HG02852 (cell line): ENCODE results near the gene FRAT2.

Source experiments
- ATAC-seq: cut with Tn5 transposase; IDR thresholded peaks from one replicate; pipeline ENCODE4 v1.9.1; 2021; ENCODE audit warnings: mild to moderate bottlenecking, moderate library complexity; ENCODE audit not compliant: unreplicated experiment

The FRAT2 gene

DNA sequence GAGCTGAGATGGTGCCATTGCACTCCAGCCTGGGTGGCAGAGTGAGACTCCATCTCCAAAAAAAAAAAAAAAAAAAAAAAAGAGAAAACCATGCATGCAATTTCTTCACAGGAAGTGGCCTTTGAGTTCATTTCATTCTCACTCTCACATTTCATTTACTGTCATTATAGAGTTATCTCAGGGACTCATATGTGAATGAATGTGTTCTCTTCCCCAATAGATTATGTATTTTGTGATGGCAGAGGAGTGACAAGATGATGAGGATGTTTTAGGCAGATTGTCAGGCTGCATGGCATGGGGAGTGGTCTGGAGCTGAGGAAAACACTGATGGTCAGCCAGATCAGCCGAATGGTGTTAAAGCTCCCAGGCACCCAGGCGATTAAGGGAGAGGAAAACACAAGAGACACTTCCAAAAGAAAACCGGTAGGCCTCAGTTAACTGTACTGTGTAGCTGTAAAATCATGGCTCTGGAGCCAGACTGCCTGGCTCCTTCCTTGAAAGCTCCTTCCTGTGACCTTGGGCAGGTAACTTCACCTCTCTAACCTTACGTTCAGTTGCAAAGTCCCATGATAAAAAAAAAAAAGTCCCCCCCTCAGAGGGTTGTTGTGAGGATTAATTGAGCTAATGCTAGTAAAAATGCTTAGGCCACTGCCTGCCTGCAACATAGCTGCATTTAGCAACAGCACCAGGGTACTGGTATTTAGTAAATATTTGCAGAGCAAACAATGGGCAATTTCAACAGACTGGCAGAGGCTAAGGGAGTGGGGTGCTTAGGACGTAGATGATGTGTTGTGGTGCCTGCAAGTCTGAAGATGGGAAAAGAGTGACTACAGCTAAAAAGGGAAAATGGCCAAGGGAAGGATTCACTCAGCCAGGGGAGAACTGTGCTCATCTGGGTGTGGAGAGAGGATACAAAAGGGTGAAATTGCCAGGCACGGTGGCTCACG is 6.9 kb downstream of the FRAT2 start:
- ATAC-seq: no peak

DNA sequence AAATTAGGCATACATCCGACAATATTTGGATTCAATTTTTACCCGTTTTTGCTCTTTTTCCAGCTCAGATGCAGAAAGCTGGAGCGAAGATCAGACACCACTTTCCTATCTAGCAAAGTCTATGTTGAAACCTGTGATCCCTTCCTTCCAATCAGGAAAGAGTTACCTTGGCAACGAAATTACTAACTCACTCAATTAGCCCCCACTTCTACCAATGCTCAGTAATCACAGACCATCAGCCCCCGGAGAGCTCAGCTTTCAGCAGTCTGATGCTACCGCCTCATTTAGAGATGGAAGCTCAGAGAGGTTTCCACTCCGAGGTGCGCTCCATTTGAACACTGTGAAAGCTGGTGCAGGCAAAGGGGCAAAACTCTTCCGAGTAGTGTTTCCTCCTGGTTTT is 8.8 kb downstream of the FRAT2 start:
- ATAC-seq: no peak

GRCh38 chr10:97323501-97323900 is 11.0 kb downstream of the FRAT2 start:
- ATAC-seq: no peak

DNA sequence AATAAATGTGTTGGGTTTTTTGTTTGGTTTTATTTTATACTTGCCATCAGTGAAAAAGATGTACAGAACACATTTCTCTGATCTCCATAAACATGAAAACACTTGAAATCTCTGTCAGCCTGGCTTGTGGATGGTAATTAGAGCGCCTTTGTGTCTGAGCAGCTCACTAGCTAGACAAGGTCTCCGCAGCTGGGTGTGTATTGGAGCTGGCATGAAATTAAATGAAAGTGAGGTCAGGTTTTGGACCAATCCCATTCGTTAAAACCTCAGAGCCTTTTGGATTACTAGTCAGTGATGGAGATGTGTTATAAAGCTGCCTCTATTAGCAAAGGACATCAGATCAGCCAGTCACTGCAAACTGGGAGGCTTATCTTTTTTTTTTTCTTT is 12.7 kb downstream of the FRAT2 start:
- no peak for ATAC-seq

DNA sequence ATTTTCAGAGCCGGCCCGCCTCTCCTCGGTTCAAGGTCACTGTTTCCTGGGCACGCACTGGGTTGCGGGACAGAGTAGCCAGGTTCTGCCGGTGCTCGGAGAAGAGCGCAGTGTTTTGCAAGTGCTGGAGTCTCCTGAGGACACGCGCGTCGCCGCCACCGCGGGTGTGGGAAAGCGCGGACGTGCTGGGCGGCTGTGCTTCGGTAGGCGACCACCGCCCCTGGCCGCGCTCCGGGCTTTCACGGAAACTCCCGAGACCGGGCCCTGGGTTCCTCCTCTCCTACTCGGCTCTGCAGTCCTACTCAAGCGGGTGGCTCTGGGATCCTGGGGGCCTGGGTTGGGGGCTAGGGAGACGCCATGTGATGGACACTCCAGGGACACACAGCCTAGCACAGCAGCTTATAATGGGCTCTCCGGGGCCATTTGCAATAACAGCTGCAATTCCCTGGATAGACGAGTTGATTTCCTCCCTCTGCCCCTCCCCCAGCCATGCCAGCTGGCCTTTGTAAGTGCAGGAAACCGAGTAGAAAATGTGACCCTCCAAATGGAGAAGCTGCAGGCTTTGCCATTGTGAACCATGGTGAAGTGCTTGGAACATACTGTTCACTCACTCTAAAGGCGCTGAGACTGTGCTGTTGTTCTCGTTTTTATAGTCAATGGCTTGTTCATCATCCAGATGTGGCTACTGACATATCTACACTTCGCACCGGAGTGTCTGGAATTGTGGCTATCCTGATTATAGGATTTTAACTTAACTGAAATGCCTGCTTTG is 13.3 kb downstream of the FRAT2 start:
- no peak for ATAC-seq

DNA sequence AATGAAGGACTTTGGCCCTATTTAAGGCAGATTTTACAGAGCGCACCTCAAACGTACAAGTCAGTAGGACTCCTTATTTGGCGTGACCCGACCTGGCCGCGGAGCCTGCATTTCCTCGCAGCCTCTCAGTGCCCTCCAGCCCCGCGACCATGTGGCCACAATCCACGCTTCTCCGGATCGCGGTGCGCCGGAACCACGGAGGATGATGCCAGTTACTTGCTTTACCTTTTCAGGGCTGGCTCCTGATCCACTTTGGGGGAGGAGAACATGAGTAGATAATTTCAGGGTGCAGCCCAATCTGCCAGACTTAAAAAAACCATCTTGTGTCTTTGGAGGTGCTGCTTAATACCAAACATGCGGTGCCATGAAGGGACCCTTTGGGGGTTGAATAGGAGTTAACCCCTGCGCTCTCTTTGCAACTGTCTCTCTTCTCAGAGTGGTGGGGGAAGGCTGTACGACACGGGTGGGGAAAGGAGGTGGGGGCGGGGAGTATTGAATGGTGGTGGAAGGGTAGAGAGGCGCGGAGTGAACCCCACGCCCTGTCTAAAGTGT is 14.0 kb downstream of the FRAT2 start:
- no peak for ATAC-seq

DNA sequence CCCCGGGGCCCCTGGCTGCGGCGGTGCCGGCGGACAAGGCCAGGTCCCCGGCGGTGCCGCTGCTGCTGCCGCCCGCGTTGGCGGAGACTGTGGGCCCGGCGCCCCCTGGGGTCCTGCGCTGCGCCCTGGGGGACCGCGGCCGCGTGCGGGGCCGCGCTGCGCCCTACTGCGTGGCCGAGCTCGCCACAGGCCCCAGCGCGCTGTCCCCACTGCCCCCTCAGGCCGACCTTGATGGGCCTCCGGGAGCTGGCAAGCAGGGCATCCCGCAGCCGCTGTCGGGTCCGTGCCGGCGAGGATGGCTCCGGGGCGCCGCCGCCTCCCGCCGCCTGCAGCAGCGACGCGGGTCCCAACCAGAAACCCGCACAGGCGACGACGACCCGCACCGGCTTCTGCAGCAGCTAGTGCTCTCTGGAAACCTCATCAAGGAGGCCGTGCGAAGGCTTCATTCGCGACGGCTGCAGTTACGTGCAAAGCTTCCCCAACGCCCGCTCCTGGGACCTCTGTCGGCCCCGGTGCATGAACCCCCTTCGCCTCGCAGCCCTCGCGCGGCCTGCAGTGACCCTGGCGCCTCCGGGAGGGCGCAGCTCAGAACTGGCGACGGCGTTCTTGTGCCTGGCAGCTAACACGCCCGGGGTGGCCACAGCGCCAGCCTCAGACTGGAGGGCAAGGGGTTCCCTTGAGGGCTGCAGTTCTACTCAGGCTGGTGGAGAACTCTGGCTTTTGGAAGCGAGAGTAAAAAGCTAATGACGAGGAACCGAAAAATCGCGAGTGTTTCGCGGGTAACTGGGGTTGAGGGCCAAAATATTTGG is 14.7 kb downstream of the FRAT2 start:
- ATAC-seq: peak; percentile 37

DNA sequence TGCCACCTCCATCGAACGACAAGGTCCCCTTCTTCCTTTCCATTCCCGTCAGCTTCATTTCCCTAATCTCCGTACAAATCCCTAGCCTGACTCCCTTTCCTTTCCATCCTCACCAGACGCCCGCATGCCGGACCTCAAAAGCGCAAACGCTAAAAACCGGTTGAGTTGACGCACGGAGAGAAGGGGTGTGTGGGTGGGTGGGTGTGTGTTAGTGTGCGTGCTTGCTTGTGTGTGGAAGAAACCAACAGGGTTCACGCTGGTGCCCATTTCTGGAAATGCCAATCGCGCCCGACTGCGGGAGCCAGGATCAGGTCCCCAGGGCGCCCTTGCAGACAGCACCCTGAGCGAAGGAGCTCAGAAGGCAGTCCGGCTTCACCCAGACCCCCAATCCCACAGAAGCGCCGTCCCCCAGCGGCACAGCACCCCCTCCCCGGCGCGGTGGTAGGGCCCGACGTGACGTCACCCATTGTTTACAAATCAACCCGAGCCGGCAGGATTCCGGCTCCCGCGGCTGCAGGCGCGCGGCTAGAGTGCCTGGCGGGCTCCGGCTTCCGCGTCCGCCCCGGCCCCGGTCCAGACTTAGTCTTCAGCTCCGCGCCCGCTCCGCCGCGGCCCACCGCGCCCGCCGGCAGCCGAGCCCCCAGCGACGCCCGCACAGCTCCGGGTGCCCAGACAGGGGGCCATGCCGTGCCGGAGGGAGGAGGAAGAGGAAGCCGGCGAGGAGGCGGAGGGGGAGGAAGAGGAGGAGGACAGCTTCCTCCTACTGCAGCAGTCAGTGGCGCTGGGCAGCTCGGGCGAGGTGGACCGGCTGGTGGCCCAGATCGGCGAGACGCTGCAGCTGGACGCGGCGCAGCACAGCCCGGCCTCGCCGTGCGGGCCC is 15.5 kb downstream of the FRAT2 start, which contains the start of gene FRAT1:
TSS of gene FRAT1 (plus strand) at position 500 of the 880 bp plus-strand sequence. CDS start at position 683, 183 bp downstream.
- peak; percentile 85 for ATAC-seq

DNA sequence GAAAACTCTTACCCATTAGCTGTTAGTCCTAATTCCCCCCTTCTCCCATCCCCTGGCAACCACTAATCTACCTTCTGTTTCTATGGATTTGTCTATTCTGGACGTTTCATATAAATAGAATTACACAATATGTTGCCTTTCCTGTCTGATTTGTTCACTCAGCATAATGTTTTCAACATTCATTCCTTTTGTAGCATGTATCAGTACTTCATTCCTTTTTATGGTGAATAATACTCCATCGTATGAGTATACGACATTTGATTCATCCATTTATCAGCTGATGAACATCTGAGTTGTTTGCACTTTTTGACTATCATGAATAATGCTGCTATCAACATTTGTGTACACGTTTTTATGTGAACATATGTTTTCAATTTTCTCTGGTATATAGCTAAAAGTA is 19.9 kb downstream of the FRAT2 start:
- no peak for ATAC-seq

- no peak for ATAC-seq
Measured at GRCh38 chr10:97312897-97313296, 21.6 kb downstream of the FRAT2 start.

DNA sequence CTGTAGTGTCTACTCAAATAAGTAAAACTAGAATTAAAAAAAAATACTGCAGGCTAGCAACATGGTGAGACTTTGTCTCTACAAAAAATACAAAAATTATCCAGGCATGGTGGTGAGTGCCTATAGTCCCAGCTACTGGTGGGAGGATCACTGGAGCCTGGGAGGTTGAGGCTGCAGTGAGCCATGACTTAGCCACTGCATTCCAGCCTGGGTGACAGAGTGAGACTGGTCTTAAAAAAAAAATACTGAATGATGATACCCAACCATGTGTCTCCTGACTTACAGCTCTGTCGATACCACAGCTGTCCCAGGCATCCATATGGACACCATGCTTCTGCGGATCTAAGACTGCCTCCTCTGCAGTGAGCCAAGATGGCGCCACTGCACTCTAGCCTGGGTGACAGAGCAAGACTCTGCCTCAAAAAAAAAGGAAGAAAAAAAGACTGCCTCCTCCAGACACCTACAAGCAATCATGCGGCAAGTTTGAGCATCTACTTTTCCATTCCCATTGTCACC is 23.4 kb downstream of the FRAT2 start:
- ATAC-seq: no peak

- ATAC-seq: no peak
Measured at GRCh38 chr10:97307866-97308780, 26.4 kb downstream of the FRAT2 start.

DNA sequence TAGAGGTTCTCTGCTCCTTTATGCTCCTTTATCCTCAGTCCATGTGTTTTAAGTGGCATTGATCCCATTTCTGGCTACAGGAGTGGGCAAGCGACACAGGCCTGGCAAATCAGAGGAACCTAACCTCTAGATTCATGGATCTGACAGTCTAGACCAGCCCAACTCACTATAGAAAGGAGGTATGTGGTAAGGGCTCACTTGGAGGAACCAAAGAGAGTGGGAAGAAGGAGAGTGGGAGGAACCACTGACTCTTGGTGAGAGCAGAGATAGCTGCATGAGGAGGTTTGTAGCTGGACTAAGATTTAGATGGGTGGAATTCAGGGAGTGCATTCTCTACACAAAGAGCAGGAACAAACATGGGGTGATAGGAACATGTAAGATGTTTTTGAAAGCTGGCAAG is 27.1 kb downstream of the FRAT2 start:
- ATAC-seq: no peak

DNA sequence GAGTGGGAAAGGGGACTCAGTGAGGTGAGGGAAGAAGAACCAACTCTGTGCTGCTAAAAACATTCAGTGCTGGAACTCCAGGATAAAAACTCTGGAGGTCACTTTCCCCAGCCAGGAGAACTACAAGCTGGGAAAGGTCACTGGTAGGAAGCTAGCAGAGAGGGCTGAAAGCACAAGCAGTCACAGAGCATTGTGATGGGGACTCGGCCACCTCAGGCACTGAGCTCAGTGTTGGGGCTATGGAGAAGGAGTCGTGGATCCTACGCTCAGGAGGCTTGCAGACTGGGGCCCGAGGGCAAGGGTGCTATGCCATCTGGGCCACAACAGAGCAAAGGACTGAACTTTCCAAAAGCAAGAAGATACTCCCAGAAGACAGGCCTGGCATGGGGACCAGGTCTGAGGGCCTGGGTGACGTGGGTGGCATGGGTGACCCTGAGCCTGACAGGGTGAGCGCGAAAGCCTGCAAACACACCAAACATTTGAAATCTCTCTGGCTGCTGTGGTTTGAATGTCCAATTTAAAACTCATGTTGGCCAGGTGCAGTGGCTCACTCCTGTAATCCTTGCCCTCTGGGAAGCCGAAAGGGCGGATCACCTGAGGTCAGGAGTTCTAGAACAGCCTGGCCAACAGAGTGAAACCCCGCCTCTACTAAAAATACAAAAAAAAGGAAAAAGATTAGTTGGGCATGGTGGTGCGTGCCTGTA is 32.3 kb downstream of the FRAT2 start:
- ATAC-seq: no peak

GRCh38 chr10:97300980-97301379 is 33.5 kb downstream of the FRAT2 start:
- no peak for ATAC-seq

DNA sequence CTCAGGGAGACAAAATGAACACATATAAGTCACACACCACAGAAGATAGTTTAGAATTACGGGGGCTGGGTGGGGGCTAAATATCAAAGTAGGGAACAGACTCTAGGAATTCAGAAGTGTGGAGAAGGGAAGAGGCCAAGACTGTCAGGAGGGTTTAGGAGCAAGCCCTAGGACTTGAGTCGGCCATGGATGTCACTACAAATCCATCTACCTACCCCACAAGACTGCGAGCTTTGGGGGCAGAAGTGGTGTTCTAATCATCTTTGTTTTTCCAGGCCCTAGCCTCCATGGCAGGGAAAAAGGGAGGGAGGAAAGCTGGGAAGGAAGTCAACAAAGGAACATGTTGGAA is 36.3 kb downstream of the FRAT2 start:
- ATAC-seq: no peak

- no peak for ATAC-seq
Measured at GRCh38 chr10:97297556-97298222, 36.8 kb downstream of the FRAT2 start.

GRCh38 chr10:97292862-97293198 is 41.7 kb downstream of the FRAT2 start:
- ATAC-seq: no peak
